Fibroblast of lung (primary cell): ENCODE measurements around the gene KCNMA1.

Experiments used
- EZH2 ChIP-seq: IDR thresholded peaks from 2 replicates; pipeline ENCODE4 v1.5.1; 2012; ENCODE audit warnings: low read length, control low read depth, mild to moderate bottlenecking; ENCODE audit errors: missing control alignments
- TF ChIP-seq, protein P1 (sequence below), 2 donors: IDR thresholded peaks in 1 of 2; conservative IDR thresholded peaks in 1 of 2; 1 replicate in 1 of 2; 2 replicates in 1 of 2; pipeline ENCODE4 v1.5.1; 2011 to 2012; ENCODE audit warnings: low read length in 2 of 2, control low read depth in 1 of 2, inconsistent platforms in 1 of 2, low read depth in 1 of 2, mild to moderate bottlenecking in 1 of 2

DNA sequence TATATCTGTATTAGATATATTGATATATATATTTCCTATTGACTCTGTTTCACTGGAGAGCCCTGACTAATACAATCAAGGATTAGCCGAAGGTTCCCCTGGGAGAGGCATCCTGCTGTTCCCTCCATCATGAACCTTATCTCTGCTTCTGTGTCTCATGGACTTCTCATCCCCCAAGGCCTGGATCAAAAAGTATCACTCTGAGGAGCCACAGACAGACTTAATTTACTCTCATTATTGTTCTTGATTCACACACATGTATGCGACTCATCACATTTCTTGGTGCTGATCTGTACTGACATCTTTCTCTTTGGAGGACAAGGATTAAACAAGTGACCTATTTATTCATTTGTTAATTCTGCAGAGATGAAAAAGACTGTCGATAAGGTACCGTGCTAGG, 550.2 kb downstream of the KCNMA1 start:
- TF ChIP-seq, protein P1, sequence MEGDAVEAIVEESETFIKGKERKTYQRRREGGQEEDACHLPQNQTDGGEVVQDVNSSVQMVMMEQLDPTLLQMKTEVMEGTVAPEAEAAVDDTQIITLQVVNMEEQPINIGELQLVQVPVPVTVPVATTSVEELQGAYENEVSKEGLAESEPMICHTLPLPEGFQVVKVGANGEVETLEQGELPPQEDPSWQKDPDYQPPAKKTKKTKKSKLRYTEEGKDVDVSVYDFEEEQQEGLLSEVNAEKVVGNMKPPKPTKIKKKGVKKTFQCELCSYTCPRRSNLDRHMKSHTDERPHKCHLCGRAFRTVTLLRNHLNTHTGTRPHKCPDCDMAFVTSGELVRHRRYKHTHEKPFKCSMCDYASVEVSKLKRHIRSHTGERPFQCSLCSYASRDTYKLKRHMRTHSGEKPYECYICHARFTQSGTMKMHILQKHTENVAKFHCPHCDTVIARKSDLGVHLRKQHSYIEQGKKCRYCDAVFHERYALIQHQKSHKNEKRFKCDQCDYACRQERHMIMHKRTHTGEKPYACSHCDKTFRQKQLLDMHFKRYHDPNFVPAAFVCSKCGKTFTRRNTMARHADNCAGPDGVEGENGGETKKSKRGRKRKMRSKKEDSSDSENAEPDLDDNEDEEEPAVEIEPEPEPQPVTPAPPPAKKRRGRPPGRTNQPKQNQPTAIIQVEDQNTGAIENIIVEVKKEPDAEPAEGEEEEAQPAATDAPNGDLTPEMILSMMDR (conservative IDR thresholded peaks at IDR 0.05 in 1 of 2, IDR thresholded peaks at IDR 0.05 in 1 of 2; ENCODE audit: low read depth in 1 of 2, low read length in 2 of 2), result no peak
- TF ChIP-seq EZH2, result no peak
